Fibroblast of lung (primary cell): ENCODE measurements around the gene MYOT. TPM values are rescaled to one million over a fixed set of nuclear protein-coding genes. Genes with fewer than 3 reads are reported as not detected.

ENCODE experiments used
- DNase-seq, 2 donors: peaks; one replicate each; pipeline versions ENCODE4 v3.0.0 to v3.0.0-alpha.2; 2010; ENCODE audit warnings: low read depth in 2 of 2
- H2AFZ ChIP-seq: 2 replicates; pipeline ENCODE4 v1.5.1; 2012; ENCODE audit warnings: low read length, control low read depth, inconsistent platforms
- H3K27ac ChIP-seq: 2 replicates; pipeline ENCODE4 v1.5.1; 2011; ENCODE audit warnings: low read length, control low read depth; ENCODE audit not compliant: insufficient read depth
- H3K27me3 ChIP-seq: 2 replicates; pipeline ENCODE4 v1.5.1; 2011; ENCODE audit warnings: mild to moderate bottlenecking, low read length; ENCODE audit not compliant: control insufficient read depth, insufficient read depth
- H3K36me3 ChIP-seq: 2 replicates; pipeline ENCODE4 v1.5.1; 2011; ENCODE audit warnings: low read length; ENCODE audit not compliant: control insufficient read depth, insufficient read depth
- H3K4me1 ChIP-seq: 2 replicates; pipeline ENCODE4 v1.5.1; 2011; ENCODE audit warnings: low read length; ENCODE audit not compliant: control insufficient read depth, insufficient read depth; ENCODE audit errors: extremely low read depth
- H3K4me2 ChIP-seq: 2 replicates; pipeline ENCODE4 v1.5.1; 2011; ENCODE audit warnings: low read length, control low read depth; ENCODE audit not compliant: insufficient read depth; ENCODE audit errors: extremely low read depth
- H3K4me3 ChIP-seq, 4 experiments: fragments of 200-600 bp in 1 of 4; sonication (generic) in 1 of 4; replicated peaks in 1 of 4; 2 replicates each; pipeline ENCODE4 v1.5.1; 2011 to 2016; ENCODE audit warnings: low read length in 4 of 4, low read depth in 3 of 4, mild to moderate bottlenecking in 3 of 4, control low read depth in 2 of 4, inconsistent platforms in 1 of 4, mixed read lengths in 1 of 4; ENCODE audit not compliant: insufficient read depth in 1 of 4; ENCODE audit errors: control extremely low read depth in 1 of 4
- H3K79me2 ChIP-seq: 2 replicates; pipeline ENCODE4 v1.5.1; 2012; ENCODE audit warnings: mild to moderate bottlenecking, low read length, inconsistent platforms; ENCODE audit not compliant: control insufficient read depth, insufficient read depth
- H3K9ac ChIP-seq: 2 replicates; pipeline ENCODE4 v1.5.1; 2011; ENCODE audit warnings: mild to moderate bottlenecking, low read length, control low read depth; ENCODE audit not compliant: insufficient read depth
- H3K9me3 ChIP-seq: 2 replicates; pipeline ENCODE4 v1.5.1; 2012; ENCODE audit warnings: low read depth, low read length; ENCODE audit not compliant: control insufficient read depth, insufficient read depth
- H4K20me1 ChIP-seq: 2 replicates; pipeline ENCODE4 v1.5.1; 2011; ENCODE audit warnings: low read length; ENCODE audit not compliant: control insufficient read depth, insufficient read depth; ENCODE audit errors: extremely low read depth
- EZH2 ChIP-seq: IDR thresholded peaks from 2 replicates; pipeline ENCODE4 v1.5.1; 2012; ENCODE audit warnings: low read length, control low read depth, mild to moderate bottlenecking; ENCODE audit errors: missing control alignments
- polyA plus RNA-seq, 2 donors: library from polyadenylated mRNA; depleted of rRNA in 1 of 2; stranded (reverse) in 1 of 2; unstranded in 1 of 2; fragments of >200 nt; gene quantifications; 2 replicates each; pipeline ENCODE4 v1.2.1, GENCODE V29; 2011 to 2012; ENCODE audit warnings: missing spikeins in 1 of 2
- total RNA-seq: library from RNA; depleted of rRNA; stranded (reverse); fragments of >200 nt; gene quantifications from 2 replicates; pipeline ENCODE4 v1.2.1, GENCODE V29; 2014
- TF ChIP-seq, protein P1 (sequence below), 2 donors: IDR thresholded peaks in 1 of 2; conservative IDR thresholded peaks in 1 of 2; 1 replicate in 1 of 2; 2 replicates in 1 of 2; pipeline ENCODE4 v1.5.1; 2011 to 2012; ENCODE audit warnings: low read length in 2 of 2, control low read depth in 1 of 2, inconsistent platforms in 1 of 2, low read depth in 1 of 2, mild to moderate bottlenecking in 1 of 2

The MYOT gene
- total and polyA plus RNA-seq, 2 donors (not counting 1 experiment from before 2014, with no cell fraction given), result not detected

GRCh38 chr5:137891849-137892248 lies 24.2 kb downstream of the MYOT start:
- Histone ChIP-seq H3K4me2 (no peak overlapping the region), H4K20me1 (no peaks in the 10 kb centered on the region), H3K4me1 (no peaks in the 10 kb centered on the region), H3K4me3 (no peak overlapping the region), H3K27ac (no peak overlapping the region), H2AFZ (no peak overlapping the region), H3K9ac (no peak overlapping the region), H3K9me3 (no peaks in the 10 kb centered on the region), H3K36me3 (no peaks in the 10 kb centered on the region), H3K79me2 (no peaks in the 10 kb centered on the region), H3K27me3 (no peaks in the 10 kb centered on the region)
- no peak for DNase-seq
- TF ChIP-seq, protein P1, sequence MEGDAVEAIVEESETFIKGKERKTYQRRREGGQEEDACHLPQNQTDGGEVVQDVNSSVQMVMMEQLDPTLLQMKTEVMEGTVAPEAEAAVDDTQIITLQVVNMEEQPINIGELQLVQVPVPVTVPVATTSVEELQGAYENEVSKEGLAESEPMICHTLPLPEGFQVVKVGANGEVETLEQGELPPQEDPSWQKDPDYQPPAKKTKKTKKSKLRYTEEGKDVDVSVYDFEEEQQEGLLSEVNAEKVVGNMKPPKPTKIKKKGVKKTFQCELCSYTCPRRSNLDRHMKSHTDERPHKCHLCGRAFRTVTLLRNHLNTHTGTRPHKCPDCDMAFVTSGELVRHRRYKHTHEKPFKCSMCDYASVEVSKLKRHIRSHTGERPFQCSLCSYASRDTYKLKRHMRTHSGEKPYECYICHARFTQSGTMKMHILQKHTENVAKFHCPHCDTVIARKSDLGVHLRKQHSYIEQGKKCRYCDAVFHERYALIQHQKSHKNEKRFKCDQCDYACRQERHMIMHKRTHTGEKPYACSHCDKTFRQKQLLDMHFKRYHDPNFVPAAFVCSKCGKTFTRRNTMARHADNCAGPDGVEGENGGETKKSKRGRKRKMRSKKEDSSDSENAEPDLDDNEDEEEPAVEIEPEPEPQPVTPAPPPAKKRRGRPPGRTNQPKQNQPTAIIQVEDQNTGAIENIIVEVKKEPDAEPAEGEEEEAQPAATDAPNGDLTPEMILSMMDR (conservative IDR thresholded peaks at IDR 0.05 in 1 of 2, IDR thresholded peaks at IDR 0.05 in 1 of 2; ENCODE audit: low read depth in 1 of 2, low read length in 2 of 2), result no peak
- TF ChIP-seq EZH2, result no peak

GRCh38 chr5:137894586-137894985 lies 26.9 kb downstream of the MYOT start:
- no peaks in the 10 kb centered on the region for H3K79me2 ChIP-seq

GRCh38 chr5:137896560-137896959 lies 28.9 kb downstream of the MYOT start:
- Histone ChIP-seq H3K9me3 (no peaks in the 10 kb centered on the region), H2AFZ (no peak overlapping the region), H3K9ac (no peak overlapping the region), H3K36me3 (no peaks in the 10 kb centered on the region), H3K27me3 (no peaks in the 10 kb centered on the region), H3K27ac (no peak overlapping the region), H3K4me1 (no peaks in the 10 kb centered on the region), H3K4me2 (no peak overlapping the region), H4K20me1 (no peaks in the 10 kb centered on the region), H3K4me3 (no peak overlapping the region), H3K79me2 (no peaks in the 10 kb centered on the region)
- no peak for TF ChIP-seq EZH2
- TF ChIP-seq, protein P1 (conservative IDR thresholded peaks at IDR 0.05 in 1 of 2, IDR thresholded peaks at IDR 0.05 in 1 of 2; ENCODE audit: low read depth in 1 of 2, low read length in 2 of 2), result no peak
- DNase-seq, result no peak

More at GRCh38 chr5:137894586-137894985, 26.9 kb downstream of the MYOT start:
- TF ChIP-seq, protein P1 (conservative IDR thresholded peaks at IDR 0.05 in 1 of 2, IDR thresholded peaks at IDR 0.05 in 1 of 2; ENCODE audit: low read depth in 1 of 2, low read length in 2 of 2), result no peak
- TF ChIP-seq EZH2, result no peak
- Histone ChIP-seq H3K27me3 (no peaks in the 10 kb centered on the region), H4K20me1 (no peaks in the 10 kb centered on the region), H3K27ac (no peak overlapping the region), H3K4me2 (no peak overlapping the region), H3K4me1 (no peaks in the 10 kb centered on the region), H2AFZ (no peak overlapping the region), H3K36me3 (no peaks in the 10 kb centered on the region), H3K4me3 (no peak overlapping the region), H3K9ac (no peak overlapping the region), H3K9me3 (no peaks in the 10 kb centered on the region)
- DNase-seq, result no peak
